Measurements from ENCODE around the gene WAC.

DNA sequence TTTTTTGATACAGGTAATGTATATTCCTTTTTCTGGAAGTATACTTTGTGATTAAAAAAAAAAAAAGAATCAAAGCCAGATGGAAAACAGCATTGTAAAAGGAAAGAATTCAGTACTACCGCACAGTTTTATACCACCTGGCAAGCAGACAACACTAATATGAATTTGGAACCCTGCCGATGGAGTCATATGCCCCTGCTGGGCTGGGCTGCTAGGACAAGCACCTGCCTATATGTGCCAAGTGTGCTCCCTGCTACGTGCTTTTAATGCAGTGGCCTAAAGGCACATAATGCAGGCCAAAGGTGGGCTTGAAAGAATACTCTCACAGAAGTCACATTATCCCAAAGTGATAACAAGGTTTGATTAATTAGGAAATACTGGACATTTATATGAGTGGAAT, 29.8 kb upstream of the WAC start:
- TF ChIP-seq, protein P1, sequence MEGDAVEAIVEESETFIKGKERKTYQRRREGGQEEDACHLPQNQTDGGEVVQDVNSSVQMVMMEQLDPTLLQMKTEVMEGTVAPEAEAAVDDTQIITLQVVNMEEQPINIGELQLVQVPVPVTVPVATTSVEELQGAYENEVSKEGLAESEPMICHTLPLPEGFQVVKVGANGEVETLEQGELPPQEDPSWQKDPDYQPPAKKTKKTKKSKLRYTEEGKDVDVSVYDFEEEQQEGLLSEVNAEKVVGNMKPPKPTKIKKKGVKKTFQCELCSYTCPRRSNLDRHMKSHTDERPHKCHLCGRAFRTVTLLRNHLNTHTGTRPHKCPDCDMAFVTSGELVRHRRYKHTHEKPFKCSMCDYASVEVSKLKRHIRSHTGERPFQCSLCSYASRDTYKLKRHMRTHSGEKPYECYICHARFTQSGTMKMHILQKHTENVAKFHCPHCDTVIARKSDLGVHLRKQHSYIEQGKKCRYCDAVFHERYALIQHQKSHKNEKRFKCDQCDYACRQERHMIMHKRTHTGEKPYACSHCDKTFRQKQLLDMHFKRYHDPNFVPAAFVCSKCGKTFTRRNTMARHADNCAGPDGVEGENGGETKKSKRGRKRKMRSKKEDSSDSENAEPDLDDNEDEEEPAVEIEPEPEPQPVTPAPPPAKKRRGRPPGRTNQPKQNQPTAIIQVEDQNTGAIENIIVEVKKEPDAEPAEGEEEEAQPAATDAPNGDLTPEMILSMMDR (conservative IDR thresholded peaks at IDR 0.05; ENCODE audit: low read depth, low read length): no peak
- TF ChIP-seq EZH2 (IDR thresholded peaks at IDR 0.05; ENCODE audit: borderline replicate concordance, low read depth, low read length, poor library complexity, severe bottlenecking): no peak

All from A673 (cell line).